IMR-90 (cell line): ENCODE measurements around the gene FIBCD1. TPM values are rescaled to one million over a fixed set of nuclear protein-coding genes. Genes with fewer than 3 reads are reported as not detected.
A peak's percentile ranks its signal among the peaks of the same experiment; 100 is the strongest.

Experiments
- ATAC-seq: fragments of 200-7000 bp; cut with Tn5 transposase; 2 replicates; pipeline ENCODE4 v1.9.1; 2020; ENCODE audit warnings: low read depth, mild to moderate bottlenecking, moderate library complexity
- BruUV-seq: library from RNA; stranded (reverse); fragments of 400-500 nt; replicated peaks from 2 replicates; lab custom pipeline; 2021; lab: Mats Ljungman, UMichigan
- CTCF ChIA-PET: fragments of 300-600 bp; formaldehyde crosslinking; extraction: SDS; loops from one replicate; lab custom pipeline; 2021; ENCODE audit warnings: antibody characterized with exemption; lab: Yijun Ruan, JAX
- POLR2A ChIA-PET: fragments of 300-600 bp; sonication (Branson Sonifier 250); formaldehyde crosslinking; loops from one replicate; lab custom pipeline; 2022; ENCODE audit warnings: antibody characterized with exemption; ENCODE audit not compliant: unreplicated experiment; lab: Charles Lee
- DNase-seq: peaks from one replicate; pipeline ENCODE4 v3.0.0; 2013
- H2AFZ ChIP-seq: replicated peaks from 2 replicates; pipeline ENCODE3; 2013; ENCODE audit warnings: low read length, mild to moderate bottlenecking; ENCODE audit not compliant: poor library complexity
- H2AK5ac ChIP-seq: 2 replicates; pipeline ENCODE4 v1.6.1; 2013; ENCODE audit warnings: low read depth, low read length, inconsistent platforms
- H2AK9ac ChIP-seq: replicated peaks from 2 replicates; pipeline ENCODE3; 2013; ENCODE audit warnings: mild to moderate bottlenecking, low read depth, low read length, moderate library complexity; ENCODE audit not compliant: poor library complexity
- H2BK120ac ChIP-seq: 2 replicates; pipeline ENCODE4 v1.6.1; 2013; ENCODE audit warnings: low read depth, low read length, inconsistent platforms
- H2BK15ac ChIP-seq: 3 replicates; pipeline ENCODE4 v1.6.1; 2013; ENCODE audit warnings: low read depth, low read length, inconsistent platforms
- H2BK20ac ChIP-seq: 2 replicates; pipeline ENCODE4 v1.6.1; 2013; ENCODE audit warnings: low read depth, mild to moderate bottlenecking, inconsistent platforms, low read length, moderate library complexity
- H2BK5ac ChIP-seq: 2 replicates; pipeline ENCODE4 v1.6.1; 2013; ENCODE audit warnings: mild to moderate bottlenecking, low read depth, low read length, inconsistent platforms; ENCODE audit not compliant: poor library complexity, severe bottlenecking
- H3K14ac ChIP-seq: replicated peaks from 2 replicates; pipeline ENCODE4 v1.6.1; 2013; ENCODE audit warnings: low read depth, low read length, inconsistent platforms
- H3K18ac ChIP-seq: 2 replicates; pipeline ENCODE4 v1.6.1; 2013; ENCODE audit warnings: low read depth, low read length, control low read depth
- H3K23ac ChIP-seq: 2 replicates; pipeline ENCODE4 v1.6.1; 2013; ENCODE audit warnings: low read depth, low read length, inconsistent platforms
- H3K27ac ChIP-seq: 2 replicates; pipeline ENCODE4 v1.5.1; 2013; ENCODE audit warnings: mild to moderate bottlenecking, control low read depth, low read length; ENCODE audit not compliant: insufficient read depth
- H3K27me3 ChIP-seq: 2 replicates; pipeline ENCODE4 v1.6.1; 2013; ENCODE audit warnings: low read length; ENCODE audit not compliant: control insufficient read depth, insufficient read depth
- H3K36me3 ChIP-seq: 2 replicates; pipeline ENCODE4 v1.6.1; 2013; ENCODE audit warnings: low read length, mixed read lengths; ENCODE audit not compliant: control insufficient read depth, insufficient read depth
- H3K4ac ChIP-seq: 2 replicates; pipeline ENCODE4 v1.6.1; 2013; ENCODE audit warnings: low read depth, low read length, inconsistent platforms
- H3K4me1 ChIP-seq: 2 replicates; pipeline ENCODE4 v1.6.1; 2013; ENCODE audit warnings: low read length, mixed read lengths; ENCODE audit not compliant: control insufficient read depth, insufficient read depth
- H3K4me2 ChIP-seq: 2 replicates; pipeline ENCODE4 v1.6.1; 2013; ENCODE audit warnings: low read depth, mild to moderate bottlenecking, control low read depth, low read length, moderate library complexity
- H3K4me3 ChIP-seq: 2 replicates; pipeline ENCODE4 v1.5.1; 2013; ENCODE audit warnings: low read depth, mild to moderate bottlenecking, control low read depth, low read length, moderate library complexity; ENCODE audit not compliant: insufficient read depth
- H3K56ac ChIP-seq: 2 replicates; pipeline ENCODE4 v1.6.1; 2013; ENCODE audit warnings: low read length, inconsistent platforms; ENCODE audit not compliant: insufficient read depth; ENCODE audit errors: extremely low read depth
- H3K79me1 ChIP-seq, 2 experiments: 2 replicates each; pipeline ENCODE4 v1.6.1; 2013; ENCODE audit warnings: low read length in 2 of 2, inconsistent platforms in 1 of 2, low read depth in 1 of 2
- H3K9ac ChIP-seq: 2 replicates; pipeline ENCODE4 v1.6.1; 2013; ENCODE audit warnings: low read depth, low read length, control low read depth
- H3K9me1 ChIP-seq: 2 replicates; pipeline ENCODE4 v1.6.1; 2013; ENCODE audit warnings: low read length, inconsistent platforms; ENCODE audit not compliant: insufficient read depth
- H3K9me3 ChIP-seq: 2 replicates; pipeline ENCODE4 v1.6.1; 2013; ENCODE audit warnings: low read length; ENCODE audit not compliant: control insufficient read depth, insufficient read depth
- H4K20me1 ChIP-seq: 2 replicates; pipeline ENCODE4 v1.6.1; 2013; ENCODE audit warnings: low read length, inconsistent platforms; ENCODE audit not compliant: insufficient read depth
- H4K5ac ChIP-seq: 2 replicates; pipeline ENCODE4 v1.6.1; 2013; ENCODE audit warnings: mild to moderate bottlenecking, low read depth, low read length, control low read depth
- H4K8ac ChIP-seq, 2 experiments: 2 replicates each; pipeline ENCODE4 v1.6.1; 2013; ENCODE audit warnings: low read depth in 2 of 2, low read length in 2 of 2, control low read depth in 1 of 2, inconsistent platforms in 1 of 2
- H4K91ac ChIP-seq: 2 replicates; pipeline ENCODE4 v1.6.1; 2013; ENCODE audit warnings: low read depth, low read length, inconsistent platforms; ENCODE audit not compliant: insufficient read depth
- CEBPB ChIP-seq: IDR thresholded peaks from 2 replicates; pipeline ENCODE4 v1.6.1; 2012; ENCODE audit warnings: low read depth, low read length, improper control_type of control experiment
- CTCF ChIP-seq: conservative IDR thresholded peaks from 2 replicates; pipeline ENCODE4 v1.5.1; 2012; ENCODE audit warnings: mild to moderate bottlenecking, low read depth, low read length, improper control_type of control experiment
- MAFK ChIP-seq: IDR thresholded peaks from 2 replicates; pipeline ENCODE4 v1.6.1; 2012; ENCODE audit warnings: low read depth, low read length, improper control_type of control experiment
- NFE2L2 ChIP-seq: fragments of 150-350 bp; IDR thresholded peaks from 2 replicates; pipeline ENCODE4 v1.6.1; 2016; ENCODE audit warnings: low read depth, mild to moderate bottlenecking, low read length
- RCOR1 ChIP-seq: IDR thresholded peaks from 2 replicates; pipeline ENCODE4 v1.6.1; 2012; ENCODE audit warnings: mild to moderate bottlenecking, low read length, improper control_type of control experiment; ENCODE audit not compliant: insufficient replicate concordance
- RFX5 ChIP-seq: IDR thresholded peaks from 2 replicates; pipeline ENCODE4 v1.8.0; 2012; ENCODE audit warnings: low read depth, mild to moderate bottlenecking, low read length, moderate library complexity
- SMC3 ChIP-seq: fragments of 150-350 bp; IDR thresholded peaks from 2 replicates; pipeline ENCODE4 v1.6.1; 2016; ENCODE audit warnings: low read depth, mild to moderate bottlenecking, antibody characterized with exemption, low read length, moderate library complexity
- WGBS, 2 experiments: methylation state at CpG; one replicate each; pipeline versions ENCODE4 v1.1.5 to v1.1.7; 2013; ENCODE audit warnings: missing lambda C conversion rate in 2 of 2; ENCODE audit not compliant: insufficient read length in 1 of 2; ENCODE audit errors: extremely low coverage in 2 of 2; 5-methylcytosine and 5-hydroxymethylcytosine counted together
- dilution Hi-C: fragments of 300-500 bp; cut with HindIII; formaldehyde crosslinking; loops from one replicate; pipeline ENCODE4 v1.14.3; 2018; ENCODE audit warnings: low sequenced_read_pairs; ENCODE audit not compliant: unreplicated experiment
- in situ Hi-C: fragments of 300-500 bp; cut with MboI; formaldehyde crosslinking; loops from 3 replicates; pipeline ENCODE4 v1.14.3; 2019; ENCODE audit warnings: low sequenced_read_pairs, inconsistent platforms, mixed read lengths
- intact Hi-C: fragments of 100-400 bp; cut with micrococcal nuclease; formaldehyde crosslinking; loops from 2 replicates; pipeline ENCODE4 v1.10.0; 2022
- polyA plus RNA-seq, 3 experiments: library from polyadenylated mRNA; depleted of rRNA; stranded (reverse); fragments of >200 nt; gene quantifications; 2 replicates each; pipeline ENCODE4 v1.2.3, GENCODE V29; 2012; ENCODE audit warnings: low replicate concordance in 1 of 3
- total RNA-seq: library from RNA; depleted of rRNA; stranded (reverse); fragments of >200 nt; gene quantifications from 2 replicates; pipeline ENCODE4 v1.2.3, GENCODE V29; 2012

The FIBCD1 gene
- total and polyA plus RNA-seq, 2 of the 4 experiments (the other 2 are of a cell fraction): 1.1 to 10.1 TPM

GRCh38 chr9:130927338-130927737, 11.7 kb downstream of the FIBCD1 start:
- H3K79me1 ChIP-seq: no peaks in the 10 kb centered on the region
- H3K18ac ChIP-seq: no peak overlapping the region
- H2BK5ac ChIP-seq: no peak overlapping the region
- H2BK15ac ChIP-seq: no peak overlapping the region
- H3K27ac ChIP-seq: no peak overlapping the region
- no peak overlapping the region for H3K56ac ChIP-seq
- no peak overlapping the region for H3K9ac ChIP-seq
- H3K4me3 ChIP-seq: no peak overlapping the region
- no peak overlapping the region for H3K4me2 ChIP-seq
- no peak overlapping the region for H3K23ac ChIP-seq
- DNase-seq: peak; percentile 11
- intact Hi-C loops: no loop called here
- ChIA-PET CTCF (interaction anchor here (0.6 to 0.9 kb wide), 3 partner anchors 9 to 122 kb away, joined by 3 to 4 read pairs (median 4); no protein-coding TSS in a partner anchor), POLR2A (no interaction called here)
- no peak overlapping the region for H2BK20ac ChIP-seq
- no peak overlapping the region for H4K5ac ChIP-seq
- no peak for TF ChIP-seq RFX5
- TF ChIP-seq SMC3: no peak
- TF ChIP-seq CEBPB: no peak
- TF ChIP-seq NFE2L2: no peak
- no peak for TF ChIP-seq MAFK
- TF ChIP-seq CTCF: no peak
- no peak for TF ChIP-seq RCOR1
- no peaks in the 10 kb centered on the region for H3K36me3 ChIP-seq
- BruUV-seq: no TSS peak
- no peak overlapping the region for H2BK120ac ChIP-seq
- in situ Hi-C loops: no loop called here
- WGBS, 2 experiments: 76% methylated on average over 3 of the region's 10 CpGs; no CpG with 5 or more reads in 1 of the 2 experiments
- H3K27me3 ChIP-seq: no peaks in the 10 kb centered on the region
- no peak overlapping the region for H2AK9ac ChIP-seq
- no peaks in the 10 kb centered on the region for H3K9me3 ChIP-seq
- H4K8ac ChIP-seq: no peak overlapping the region; a peak in 1 of 4 replicates
- H3K9me1 ChIP-seq: peaks cover 6% of the 10 kb centered on the region; the same call in 1 of the 2 replicates
- H3K4ac ChIP-seq: peak overlapping the region; percentile 55; the same call in 1 of the 2 replicates
- no peak overlapping the region for H3K14ac ChIP-seq
- no peak for ATAC-seq
- no peak overlapping the region for H2AFZ ChIP-seq
- peak overlapping the region; percentile 33 for H2AK5ac ChIP-seq
- H3K4me1 ChIP-seq: peaks cover 23% of the 10 kb centered on the region
- H4K20me1 ChIP-seq: no peaks in the 10 kb centered on the region
- H4K91ac ChIP-seq: no peak overlapping the region
- dilution Hi-C loops: no loop called here
